ENCODE measurements around the gene OR52N2.

DNA sequence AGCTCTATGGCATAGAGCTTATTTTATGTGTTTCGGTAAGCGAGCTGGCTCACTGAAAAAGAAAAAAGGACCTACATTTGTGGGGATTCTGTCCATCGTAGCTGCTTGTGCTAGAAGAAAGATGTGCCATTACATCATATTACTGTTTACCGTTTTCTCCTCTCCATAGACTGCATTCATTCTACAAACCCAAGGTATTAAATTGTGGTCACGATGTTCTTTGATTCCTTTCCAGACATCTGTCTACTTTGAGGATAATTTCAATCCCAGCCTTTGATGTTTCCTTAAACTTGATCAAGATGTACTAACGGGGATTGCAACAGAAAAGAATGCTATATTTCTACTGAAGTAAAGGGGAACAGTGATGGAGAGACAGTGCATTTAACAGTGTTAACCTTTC, 12.2 kb upstream of the OR52N2 start:
- TF ChIP-seq GATA2 (IDR thresholded peaks at IDR 0.05; ENCODE audit: low read depth, low read length) (no peak), GATA3 (IDR thresholded peaks at IDR 0.05; ENCODE audit: low read depth, low read length) (no peak)
